PC-3 (cell line): ENCODE results near the gene THRB.

Source experiments
- CTCF ChIP-seq: fragments of 300-600 bp; sonication (generic); conservative IDR thresholded peaks from 2 replicates; pipeline ENCODE4 v1.5.1; 2017; ENCODE audit warnings: antibody characterized with exemption, low read depth, mild to moderate bottlenecking, low read length
- EZH2 ChIP-seq: fragments of 300-600 bp; sonication (generic); IDR thresholded peaks from one replicate; pipeline ENCODE4 v1.6.1; 2017; ENCODE audit warnings: antibody characterized with exemption, mild to moderate bottlenecking, low read length; ENCODE audit not compliant: unreplicated experiment
- EZH2phosphoT487 ChIP-seq: fragments of 300-600 bp; sonication (generic); IDR thresholded peaks from 2 replicates; pipeline ENCODE4 v1.6.1; 2018; ENCODE audit warnings: mild to moderate bottlenecking, antibody characterized with exemption, low read length, borderline replicate concordance

GRCh38 chr3:24287755-24288450 lies 206.7 kb downstream of the THRB start:
- TF ChIP-seq CTCF (no peak), EZH2 (no peak), EZH2phosphoT487 (no peak)
